Activated T-cell treated with anti-CD3 and anti-CD28 coated beads, Interleukin-2, amount 50 U/mL, for 1 hour (primary cell): ENCODE data around the gene CAV1.

Source experiments
- DNase-seq: peaks from one replicate; pipeline ENCODE4 v3.0.0-alpha.2; 2020

The CAV1 gene

DNA sequence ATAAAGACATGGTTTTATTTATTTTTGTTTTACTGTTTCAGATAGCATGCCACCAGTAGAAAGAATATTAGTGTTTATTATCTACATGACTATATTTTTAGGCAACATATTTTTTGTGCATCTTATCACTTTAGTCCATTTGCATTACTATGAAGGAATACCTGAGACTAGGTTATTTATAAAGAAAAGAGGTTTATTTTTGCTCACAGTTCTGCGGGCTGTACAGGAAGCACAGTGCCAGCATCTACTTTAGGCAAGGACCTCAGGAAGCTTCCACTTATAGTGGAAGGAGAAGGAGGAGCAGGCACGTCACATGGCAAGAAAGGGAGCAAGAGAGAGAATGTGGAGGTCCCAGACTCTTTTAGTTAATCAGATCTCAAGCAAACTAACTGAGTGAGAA lies 19.6 kb upstream of the CAV1 start:
- DNase-seq: no peak

DNA sequence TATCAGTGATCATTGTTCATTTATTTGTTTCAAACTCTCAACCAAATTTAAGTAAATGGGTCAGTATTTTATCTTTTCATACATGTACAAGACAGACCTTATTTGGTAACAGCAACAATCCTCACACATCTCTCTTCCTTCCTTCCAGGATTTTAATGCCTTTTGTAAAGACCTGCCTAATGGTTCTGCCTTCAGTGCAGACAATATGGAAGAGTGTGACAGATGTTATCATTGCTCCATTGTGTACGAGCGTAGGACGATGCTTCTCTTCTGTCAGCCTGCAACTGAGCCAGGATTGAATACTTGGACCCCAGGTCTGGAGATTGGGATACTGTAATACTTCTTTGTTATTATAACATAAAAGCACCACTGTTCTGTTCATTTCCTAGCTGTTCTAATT lies 19.0 kb upstream of the CAV1 start:
- DNase-seq: no peak

DNA sequence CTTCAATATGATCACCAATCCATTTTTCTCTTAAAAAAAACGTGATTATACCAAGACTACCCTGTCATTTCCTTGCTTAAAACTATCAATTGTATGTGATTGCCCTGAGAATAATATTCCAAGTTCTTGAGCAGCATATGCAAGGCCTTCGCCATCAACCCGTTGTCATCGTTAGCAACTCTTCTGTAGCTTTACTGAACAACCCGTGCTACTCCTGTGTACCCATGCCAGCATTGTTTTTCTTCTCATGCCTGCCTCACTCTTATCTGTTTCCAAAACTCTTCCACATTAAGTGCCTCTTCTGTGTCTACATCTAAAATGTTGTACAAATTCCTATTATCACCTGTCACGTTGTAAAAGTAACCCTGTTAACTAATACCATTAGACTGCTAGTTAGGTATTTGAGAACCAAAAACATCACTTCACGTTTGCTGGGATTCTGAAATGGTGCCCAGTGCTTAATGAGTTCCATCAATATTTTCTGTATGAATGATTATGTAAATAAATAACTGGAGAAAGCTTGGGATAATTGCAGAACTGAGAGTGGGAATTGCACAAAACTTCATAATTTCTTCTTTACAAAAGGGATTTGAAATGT lies 14.8 kb upstream of the CAV1 start:
- DNase-seq: no peak

DNA sequence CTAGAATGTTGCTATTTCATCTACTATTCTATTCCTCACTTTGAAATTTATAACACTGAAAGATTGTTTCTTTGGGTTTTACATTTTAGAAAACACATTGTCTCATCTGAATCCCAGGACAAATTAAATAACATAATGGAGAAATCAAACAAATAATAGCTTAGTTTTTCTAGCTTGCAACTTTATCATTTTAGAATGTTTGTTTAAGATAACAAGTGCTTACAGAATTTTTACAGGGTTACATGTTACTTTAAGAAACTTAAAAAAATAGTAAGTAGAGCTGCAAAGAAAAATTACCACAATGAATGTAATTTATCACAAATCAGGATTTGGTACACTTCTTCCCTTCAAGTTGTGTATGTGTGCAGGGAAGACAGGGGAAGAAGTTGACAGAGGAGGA lies 14.0 kb upstream of the CAV1 start:
- DNase-seq: no peak

DNA sequence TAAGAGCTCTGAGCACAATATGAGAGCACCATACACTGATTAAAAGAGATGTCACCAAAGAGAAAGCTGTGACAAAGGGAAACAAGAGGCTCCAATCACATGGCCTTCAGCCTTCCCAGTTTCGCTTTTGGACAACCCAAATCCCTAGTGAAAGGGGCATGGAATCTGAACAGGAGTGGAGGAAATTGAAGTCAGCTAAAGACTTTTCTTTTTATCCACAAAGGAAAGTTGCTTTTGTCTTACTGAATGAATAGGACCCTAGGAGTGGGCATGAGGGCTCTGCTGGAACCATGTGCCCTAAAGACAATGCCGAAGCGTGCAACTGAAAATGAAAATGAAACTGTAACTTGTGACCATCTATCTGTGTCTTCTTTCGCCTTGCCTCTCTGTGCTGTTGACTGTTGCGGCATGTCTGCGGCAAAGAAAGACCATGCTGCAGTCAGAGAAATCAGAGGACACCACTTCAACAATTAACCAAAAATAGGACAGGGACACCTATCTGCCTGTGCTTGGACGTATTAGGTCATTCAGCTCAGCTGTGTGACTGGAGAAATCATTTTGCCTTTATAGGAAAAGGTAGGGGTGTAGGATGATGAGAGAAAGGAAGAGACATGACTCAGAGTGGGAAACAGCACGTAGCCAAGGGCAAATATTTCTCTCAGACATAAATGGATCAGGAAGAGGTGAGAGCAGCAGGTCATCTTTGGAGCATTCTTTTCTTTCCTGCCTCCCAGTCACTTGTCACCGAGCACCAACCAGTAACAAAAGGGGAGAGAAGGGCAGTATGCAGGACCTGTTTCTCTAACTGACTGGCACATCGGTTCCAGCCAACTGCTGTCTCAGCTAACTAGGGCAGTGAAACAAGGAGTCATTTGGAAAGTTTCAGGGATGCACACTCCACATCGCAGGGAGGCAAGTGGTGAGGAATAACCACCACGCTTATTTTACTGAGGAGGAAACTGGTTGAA lies 13.0 kb upstream of the CAV1 start:
- DNase-seq: no peak

DNA sequence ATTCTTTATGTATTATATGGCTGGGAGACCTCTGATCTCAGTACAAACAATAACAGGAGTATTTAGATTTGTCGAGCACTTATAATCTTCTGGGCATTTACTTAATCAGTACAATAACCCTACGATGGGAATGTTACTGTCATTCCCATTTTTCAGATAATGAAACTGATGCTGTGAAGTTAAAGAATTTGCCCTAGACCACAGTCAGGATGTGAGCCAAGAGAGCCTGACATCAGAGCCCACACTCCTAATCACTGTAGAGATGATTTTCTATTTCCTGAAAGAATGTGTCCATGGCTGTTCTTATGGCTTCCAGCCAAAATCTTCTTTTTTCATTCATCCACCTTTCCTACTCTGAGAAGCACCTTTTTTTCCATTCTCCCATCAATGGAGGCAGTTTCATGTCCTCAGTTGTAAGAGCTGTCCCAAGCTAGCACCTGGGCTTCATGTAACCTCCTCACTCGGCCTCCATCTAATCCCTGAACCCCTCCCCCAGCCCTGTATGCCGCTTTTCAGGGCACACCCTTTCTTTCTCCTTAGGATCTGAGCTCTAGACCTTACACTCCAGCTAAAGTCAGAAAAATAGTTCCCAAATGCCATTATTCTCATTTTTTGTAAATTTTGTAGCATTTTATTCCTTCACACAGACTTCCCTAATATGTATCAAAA lies 12.2 kb upstream of the CAV1 start:
- DNase-seq: no peak

DNA sequence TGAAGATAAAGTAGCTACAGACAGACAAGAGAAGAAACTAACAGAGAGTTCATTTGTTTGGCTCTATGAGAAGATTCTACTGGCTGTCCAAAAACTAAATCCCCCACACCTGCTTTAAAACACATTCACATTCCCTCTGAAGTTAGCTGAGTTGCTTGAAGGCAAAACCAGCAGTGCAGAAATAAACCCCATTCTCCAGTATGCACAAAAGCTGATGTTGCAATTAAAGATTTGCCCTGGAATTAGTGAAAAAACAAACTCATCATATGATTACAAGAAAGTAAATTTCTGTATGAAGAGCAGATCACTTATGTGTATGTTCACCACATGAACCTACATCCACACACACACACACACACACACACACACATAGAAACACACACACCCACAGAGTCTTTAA lies 9.3 kb upstream of the CAV1 start:
- no peak for DNase-seq

DNA sequence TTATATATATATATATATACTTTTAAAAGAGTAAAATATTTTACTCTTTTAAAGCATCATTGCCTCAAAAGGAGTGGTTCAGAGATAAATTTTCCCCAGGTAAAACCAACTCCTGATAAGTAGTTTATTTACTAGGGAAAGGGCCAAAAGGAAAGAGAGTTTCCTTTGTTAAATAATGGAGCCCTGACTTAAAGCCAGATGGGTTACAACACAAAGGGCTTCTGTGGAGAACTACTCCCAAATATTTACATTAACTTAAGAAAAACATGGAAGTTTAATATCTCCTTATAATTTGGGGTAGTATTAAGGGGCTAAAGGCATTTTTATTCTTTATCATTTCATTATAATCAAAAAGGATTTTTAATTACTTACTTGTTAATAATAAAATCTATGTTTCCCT lies 8.5 kb upstream of the CAV1 start:
- DNase-seq: no peak

DNA sequence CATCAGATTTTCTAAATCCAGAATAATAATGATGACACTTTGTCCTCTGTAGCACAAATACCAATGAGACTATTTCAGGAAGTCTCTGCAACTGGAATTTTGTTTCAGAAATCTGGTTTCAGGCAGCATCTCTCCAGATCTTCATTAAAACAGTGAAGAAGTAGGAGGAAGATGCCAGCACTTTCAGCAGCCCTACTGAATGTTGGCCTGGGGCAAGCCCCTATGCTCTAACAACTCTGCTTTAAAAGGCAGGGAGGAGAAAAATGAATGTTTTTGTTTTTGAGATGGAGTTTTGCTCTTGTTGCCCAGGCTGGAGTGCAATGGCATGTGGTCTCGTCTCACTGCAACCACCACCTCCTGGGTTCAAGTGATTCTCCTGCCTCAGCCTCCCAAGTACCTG lies 7.2 kb upstream of the CAV1 start:
- no peak for DNase-seq

DNA sequence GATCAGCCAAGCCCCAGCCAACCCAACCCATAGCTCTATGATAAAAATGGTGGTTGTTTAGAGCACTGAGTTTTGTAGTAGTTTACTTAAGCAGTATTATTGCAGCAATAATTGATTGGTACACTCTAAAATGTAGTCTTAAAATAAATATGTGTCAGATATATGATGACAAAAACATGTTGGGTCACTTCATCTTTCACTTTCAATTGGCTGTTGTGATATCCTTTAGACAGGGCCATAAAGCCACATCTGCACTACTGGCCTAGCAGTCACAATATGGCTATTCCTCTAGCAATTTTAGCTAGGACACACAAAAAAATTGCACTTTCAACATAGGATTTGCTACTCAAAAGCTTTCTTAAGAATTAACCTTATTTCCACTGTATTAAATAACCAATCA lies 5.9 kb upstream of the CAV1 start:
- no peak for DNase-seq

DNA sequence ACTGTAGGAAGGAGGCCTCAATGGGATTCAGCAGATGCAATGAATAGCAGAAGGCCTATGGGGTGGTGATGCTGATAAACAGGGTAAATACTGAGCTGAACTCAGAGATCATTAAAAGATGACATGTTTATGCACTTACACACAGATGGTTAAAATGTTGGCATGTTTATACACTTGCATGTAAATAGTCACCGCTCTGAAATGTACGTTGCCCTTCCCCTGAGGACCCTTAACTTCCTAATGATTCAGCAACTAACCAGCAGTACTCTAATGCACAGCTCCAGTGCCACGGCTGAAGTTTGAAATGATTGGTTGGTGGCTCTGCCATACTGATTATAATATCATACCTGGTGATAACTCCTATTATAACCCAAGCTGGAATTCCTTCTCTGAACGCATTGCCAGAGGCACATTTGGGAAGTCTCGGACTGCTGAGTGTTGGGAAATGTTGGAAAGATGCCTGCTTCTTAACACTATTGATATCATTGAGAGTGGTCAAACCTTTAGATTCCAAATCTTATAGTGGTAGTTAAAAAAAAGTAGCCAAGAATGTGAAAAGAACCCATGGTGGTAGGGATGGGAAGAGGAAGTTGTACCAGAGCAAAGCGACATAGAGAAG lies 3.7 kb upstream of the CAV1 start:
- DNase-seq: no peak

DNA sequence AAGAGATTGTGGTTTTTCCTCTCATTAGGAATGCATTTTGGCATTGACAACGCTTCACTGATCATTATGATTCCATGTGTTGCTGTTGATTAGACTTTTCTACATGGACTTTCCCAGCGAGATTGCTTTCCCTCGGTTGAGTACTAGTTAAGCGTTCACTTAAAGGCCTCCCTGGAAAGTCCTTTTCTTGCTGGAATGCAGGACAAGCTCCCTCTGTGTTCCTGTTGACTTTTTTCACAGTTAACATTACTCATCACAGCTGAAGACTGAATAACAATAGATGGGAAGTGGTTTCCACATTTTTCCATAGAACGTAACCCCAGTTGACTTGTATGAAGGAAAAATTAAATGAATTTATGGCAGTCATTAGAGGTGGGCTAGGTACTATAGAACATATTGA lies 2.6 kb upstream of the CAV1 start:
- DNase-seq: no peak

DNA sequence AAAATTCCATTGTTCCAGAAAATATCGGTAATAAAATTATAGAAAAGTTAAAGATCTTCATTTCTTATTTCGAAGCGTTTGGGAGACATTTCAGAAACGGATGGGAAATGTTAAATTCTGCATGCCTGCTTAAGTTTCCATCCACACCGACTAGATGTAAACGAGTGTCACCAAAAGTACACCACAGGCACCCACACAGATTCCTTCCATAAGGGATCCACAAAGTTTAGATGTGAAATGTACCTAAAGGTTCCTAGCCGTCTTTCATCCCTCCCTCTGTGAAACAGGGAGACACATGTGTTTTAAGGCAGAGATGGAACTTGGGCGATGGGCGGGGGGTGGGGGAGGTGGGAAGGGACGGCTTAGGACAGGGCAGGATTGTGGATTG lies 621 bp upstream of the CAV1 start:
- no peak for DNase-seq

DNA sequence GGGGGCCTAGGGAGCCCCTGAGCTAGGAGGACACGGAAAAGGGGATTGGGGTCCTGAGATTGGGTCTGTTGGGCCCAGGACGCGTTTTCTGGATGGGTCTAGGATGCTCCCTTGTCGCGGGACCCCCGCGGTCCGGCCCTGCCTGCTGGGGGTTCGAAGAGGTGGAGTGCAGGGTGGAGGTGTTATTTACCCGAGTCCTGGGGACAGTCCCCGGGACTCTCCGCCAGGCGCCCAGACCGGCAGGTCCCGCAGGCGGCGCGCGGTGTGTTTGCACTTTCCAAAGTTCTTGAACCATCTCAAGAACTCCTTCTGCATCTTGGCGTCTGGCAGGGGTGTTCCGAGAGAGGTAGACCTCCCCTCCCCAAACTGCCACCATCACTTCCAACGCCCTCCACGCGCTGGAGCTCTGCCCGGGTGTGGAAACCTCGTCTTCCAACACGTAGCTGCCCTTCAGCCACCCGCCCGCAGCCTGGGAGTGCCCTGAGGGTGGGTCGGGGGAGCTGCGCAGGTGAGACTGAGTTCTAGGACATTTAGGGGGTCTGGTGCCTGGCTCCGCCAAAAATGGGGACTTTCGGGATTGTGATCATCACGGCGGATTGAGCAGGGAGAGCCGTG lies 569 bp downstream of the CAV1 start:
- peak; percentile 41 for DNase-seq

DNA sequence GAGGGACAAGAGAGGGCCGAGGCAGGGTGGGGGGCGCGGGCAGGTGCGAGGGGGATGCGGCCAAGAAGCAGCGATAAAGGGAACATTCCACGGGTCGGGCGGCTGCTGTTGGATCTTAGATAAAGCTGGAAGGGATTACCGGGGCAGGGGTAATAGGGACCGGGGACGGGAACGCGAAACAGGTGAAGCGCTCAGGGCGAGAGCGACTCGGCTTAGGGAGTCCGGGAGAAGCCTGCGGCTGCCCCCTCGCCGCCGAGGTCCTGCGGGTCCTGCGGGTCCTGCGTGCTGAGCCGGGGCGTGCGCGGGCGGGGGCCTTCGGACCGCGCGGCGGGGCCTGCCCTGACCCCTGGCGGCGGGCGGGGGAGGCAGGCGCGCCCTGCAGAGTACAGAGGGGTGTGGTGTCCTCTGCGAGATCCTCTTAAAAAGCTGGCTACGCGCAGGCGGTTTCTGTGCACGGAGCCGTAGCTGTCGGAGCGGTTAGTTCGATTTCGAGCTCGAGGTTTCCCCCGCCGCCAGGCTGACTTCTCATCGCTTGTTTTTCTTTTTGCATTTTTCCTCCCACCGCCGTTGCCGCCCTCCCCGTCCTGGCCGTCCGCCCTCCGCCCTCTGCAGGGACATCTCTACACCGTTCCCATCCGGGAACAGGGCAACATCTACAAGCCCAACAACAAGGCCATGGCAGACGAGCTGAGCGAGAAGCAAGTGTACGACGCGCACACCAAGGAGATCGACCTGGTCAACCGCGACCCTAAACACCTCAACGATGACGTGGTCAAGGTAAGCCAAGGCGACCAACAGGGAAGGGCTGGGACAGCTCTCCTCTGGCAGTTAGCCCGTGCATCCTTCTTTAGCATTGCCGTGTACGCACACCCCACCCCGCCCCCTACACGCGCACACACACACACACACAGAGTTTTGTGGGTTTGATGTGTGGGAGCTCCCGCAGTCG lies 1.4 kb downstream of the CAV1 start:
- peak; percentile 68 for DNase-seq

DNA sequence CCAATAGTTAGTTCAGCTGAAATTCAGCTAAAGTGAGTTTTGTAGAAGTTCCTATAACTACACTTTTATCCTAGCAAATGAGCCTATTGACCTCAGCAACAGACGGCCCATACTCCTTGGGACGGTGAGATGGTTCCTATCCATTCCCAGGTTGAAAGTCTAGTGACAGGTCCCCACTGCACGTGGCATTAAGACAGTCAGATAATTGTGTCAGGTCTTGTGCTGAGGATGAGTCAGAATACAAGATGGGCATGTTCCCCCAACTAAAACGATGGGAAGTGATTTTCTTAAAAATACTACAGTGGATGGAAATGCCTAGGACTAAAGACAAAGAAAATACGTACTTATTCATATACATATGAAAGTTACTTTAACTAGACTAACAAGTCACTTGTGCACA lies 2.1 kb downstream of the CAV1 start:
- DNase-seq: no peak

DNA sequence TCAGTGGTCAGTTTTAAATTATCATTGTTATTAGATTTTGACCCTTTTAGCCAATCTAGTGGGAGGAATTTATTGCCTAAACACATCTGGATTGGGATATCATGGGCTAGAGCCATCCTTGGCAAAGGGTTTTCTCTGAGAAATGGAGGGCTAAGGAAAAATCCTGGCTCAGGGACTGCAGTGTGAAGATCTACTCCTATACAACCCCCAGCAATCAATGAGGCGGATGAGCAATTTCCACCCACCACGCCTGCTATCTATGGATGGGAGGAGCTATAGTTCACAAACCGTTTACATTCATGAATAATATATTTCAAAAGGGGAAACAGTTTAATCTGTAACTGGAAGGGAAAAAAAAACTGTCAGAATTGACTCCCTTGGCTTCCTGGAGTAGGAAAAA lies 2.7 kb downstream of the CAV1 start:
- DNase-seq: no peak

DNA sequence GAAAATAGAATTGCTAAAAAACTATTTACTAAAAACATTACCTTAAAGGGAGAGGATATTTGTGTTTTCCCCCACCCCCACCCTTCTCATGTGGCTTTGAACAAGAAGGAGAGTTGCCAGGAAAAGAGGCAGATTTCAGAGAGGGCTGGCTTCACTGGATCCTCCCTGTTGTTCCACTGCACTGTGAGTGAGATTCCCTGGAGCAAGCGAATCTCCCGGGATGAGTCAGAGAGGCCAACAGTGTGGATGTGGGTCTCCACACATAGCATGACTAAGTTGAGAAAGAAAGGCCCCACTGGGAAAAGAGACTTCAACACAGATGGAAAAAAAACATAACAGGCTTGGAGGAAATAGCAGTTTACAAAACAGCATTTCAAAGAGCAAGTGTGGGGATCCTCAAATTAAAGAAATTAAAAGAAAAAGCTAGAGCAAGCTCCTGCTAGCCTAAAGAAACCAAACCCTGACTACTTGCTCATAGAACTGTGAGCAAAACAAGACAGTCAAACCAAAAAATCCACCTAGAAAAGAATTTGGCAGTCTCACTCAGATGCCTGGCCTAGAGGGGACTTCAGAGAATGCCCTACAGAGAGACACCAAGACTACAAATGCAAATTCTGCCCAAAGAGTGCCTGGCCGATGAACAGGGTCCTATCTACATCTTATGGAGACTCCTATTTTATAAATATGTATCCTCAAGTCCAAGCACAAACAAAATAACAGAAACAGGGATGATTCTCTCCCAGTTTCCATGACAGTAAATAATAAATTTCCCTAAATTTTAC lies 3.4 kb downstream of the CAV1 start:
- no peak for DNase-seq

DNA sequence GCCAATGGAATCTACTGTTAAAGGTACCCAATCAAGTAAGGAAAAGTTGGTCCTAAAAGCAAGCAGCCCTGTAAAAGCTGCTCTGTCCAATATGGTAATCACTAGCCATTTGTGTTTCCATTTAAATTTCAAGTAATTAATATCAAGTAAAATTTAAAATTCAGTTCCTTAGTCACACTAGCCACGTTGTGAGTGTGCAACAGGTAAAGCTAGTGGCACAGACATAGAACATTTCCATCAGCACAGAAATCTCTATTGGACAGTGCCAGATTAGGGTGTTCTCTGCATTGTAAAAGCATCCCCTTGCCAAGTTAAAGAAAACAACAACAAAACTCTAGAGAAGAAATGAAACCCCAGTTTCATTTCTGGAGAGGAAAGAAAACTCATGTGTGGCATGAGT lies 4.4 kb downstream of the CAV1 start:
- no peak for DNase-seq

DNA sequence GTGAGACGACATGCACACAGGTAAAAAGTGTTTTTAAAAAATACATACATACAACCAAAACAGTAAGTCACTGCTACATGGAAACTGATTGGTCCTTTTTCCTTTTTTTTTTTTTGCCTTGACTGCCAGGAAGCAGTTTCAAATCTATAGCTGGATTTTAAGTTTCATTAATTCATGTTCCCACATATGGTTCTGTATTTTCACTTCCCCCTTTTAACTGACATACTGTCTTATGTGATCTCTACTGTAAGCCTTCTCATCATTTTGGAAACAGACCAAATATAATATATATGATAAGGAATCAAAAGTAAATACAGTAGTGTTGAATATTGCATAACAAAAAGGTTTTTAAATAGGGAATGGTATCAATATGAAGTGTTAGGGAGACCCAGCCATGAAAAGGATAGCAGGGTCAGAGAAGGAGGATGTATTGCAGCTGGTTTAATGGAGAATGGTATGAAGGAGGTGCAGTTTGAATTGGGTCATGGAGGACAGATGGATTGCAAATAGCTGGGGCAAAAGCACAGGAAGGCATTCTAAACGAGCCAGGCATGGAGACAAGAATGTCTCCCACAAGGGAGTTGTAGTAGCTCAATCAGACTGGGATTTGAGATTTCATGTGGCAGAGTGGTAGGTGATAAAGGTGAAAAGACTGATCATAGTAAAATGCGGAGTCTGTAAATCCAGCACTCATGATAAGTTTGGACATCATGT lies 5.4 kb downstream of the CAV1 start:
- DNase-seq: no peak
